HepG2 (cell line): ENCODE data around the gene VWA7. TPM values are rescaled to one million over a fixed set of nuclear protein-coding genes. Genes with fewer than 3 reads are reported as not detected.

Experiments
- ATF7-NPFF ChIP-seq: sonication (generic); formaldehyde crosslinking; IDR thresholded peaks from 2 replicates; pipeline ENCODE4 v1.8.1; 2023; ENCODE audit warnings: mild to moderate bottlenecking, low read depth, missing genetic modification reagents, moderate library complexity
- EEA1 ChIP-seq: sonication (generic); formaldehyde crosslinking; IDR thresholded peaks from 2 replicates; pipeline ENCODE4 v1.5.1; 2020; ENCODE audit warnings: mild to moderate bottlenecking, missing genetic modification reagents, borderline replicate concordance
- HIC2 ChIP-seq: sonication (generic); formaldehyde crosslinking; IDR thresholded peaks from 2 replicates; pipeline ENCODE4 v1.9.0; 2022; ENCODE audit warnings: low read depth, missing genetic modification reagents
- HNF1B ChIP-seq: sonication (generic); formaldehyde crosslinking; IDR thresholded peaks from 2 replicates; pipeline ENCODE4 v1.5.1; 2020; ENCODE audit warnings: mild to moderate bottlenecking, moderate library complexity, missing genetic modification reagents
- HNRNPL ChIP-seq: fragments of 200-400 bp; formaldehyde crosslinking; IDR thresholded peaks from 2 replicates; pipeline ENCODE4 v1.6.1; 2017; ENCODE audit warnings: mild to moderate bottlenecking, low read depth, low read length
- UBTF ChIP-seq: sonication (generic); formaldehyde crosslinking; IDR thresholded peaks from 2 replicates; pipeline ENCODE4 v1.4.0; 2020; ENCODE audit warnings: mild to moderate bottlenecking, missing genetic modification reagents
- ZBTB7A ChIP-seq: sonication (generic); formaldehyde crosslinking; IDR thresholded peaks from 2 replicates; pipeline ENCODE4 v1.8.0; 2022; ENCODE audit warnings: mild to moderate bottlenecking, missing genetic modification reagents
- ZFX ChIP-seq: sonication (generic); formaldehyde crosslinking; IDR thresholded peaks from 2 replicates; pipeline ENCODE4 v1.4.0; 2020; ENCODE audit warnings: mild to moderate bottlenecking, low read depth, missing genetic modification reagents, moderate library complexity
- ZNF510 ChIP-seq: sonication (generic); formaldehyde crosslinking; IDR thresholded peaks from 2 replicates; pipeline ENCODE4 v1.4.0; 2020; ENCODE audit warnings: low read depth, mild to moderate bottlenecking, missing genetic modification reagents
- ZNF619 ChIP-seq: sonication (generic); formaldehyde crosslinking; IDR thresholded peaks from 2 replicates; pipeline ENCODE4 v1.4.0; 2020; ENCODE audit warnings: mild to moderate bottlenecking, missing genetic modification reagents
- polyA plus RNA-seq, 8 experiments: library from polyadenylated mRNA; depleted of rRNA in 3 of 8; stranded (reverse) in 7 of 8; unstranded in 1 of 8; fragments of >200 nt; fragmentation: Illumina TruSeq in 4 of 8; extraction: Trizol in 4 of 8; gene quantifications; 2 replicates each; pipeline versions ENCODE4 v1.2.1 to v1.2.3, GENCODE V29; 2011 to 2016; ENCODE audit warnings: low read depth in 4 of 8, missing spikeins in 1 of 8, mixed read lengths in 1 of 8; ENCODE audit not compliant: insufficient read depth in 1 of 8
- total RNA-seq, 5 experiments: library from RNA; depleted of rRNA; stranded (reverse); fragments of >200 nt; fragmentation: Illumina TruSeq; extraction: Trizol; gene quantifications; 2 replicates each; pipeline ENCODE4 v1.2.3, GENCODE V29; 2016; ENCODE audit warnings: low read depth in 1 of 5
- TF ChIP-seq, protein P1 (sequence below): sonication (generic); formaldehyde crosslinking; IDR thresholded peaks from 2 replicates; pipeline ENCODE4 v1.4.0; 2020; ENCODE audit warnings: mild to moderate bottlenecking, missing genetic modification reagents

VWA7 gene
- total and polyA plus RNA-seq, 2 of the 13 experiments (the other 11 are each of a cell fraction or from before 2014, with no cell fraction given) = 0.86 to 3.3 TPM

DNA sequence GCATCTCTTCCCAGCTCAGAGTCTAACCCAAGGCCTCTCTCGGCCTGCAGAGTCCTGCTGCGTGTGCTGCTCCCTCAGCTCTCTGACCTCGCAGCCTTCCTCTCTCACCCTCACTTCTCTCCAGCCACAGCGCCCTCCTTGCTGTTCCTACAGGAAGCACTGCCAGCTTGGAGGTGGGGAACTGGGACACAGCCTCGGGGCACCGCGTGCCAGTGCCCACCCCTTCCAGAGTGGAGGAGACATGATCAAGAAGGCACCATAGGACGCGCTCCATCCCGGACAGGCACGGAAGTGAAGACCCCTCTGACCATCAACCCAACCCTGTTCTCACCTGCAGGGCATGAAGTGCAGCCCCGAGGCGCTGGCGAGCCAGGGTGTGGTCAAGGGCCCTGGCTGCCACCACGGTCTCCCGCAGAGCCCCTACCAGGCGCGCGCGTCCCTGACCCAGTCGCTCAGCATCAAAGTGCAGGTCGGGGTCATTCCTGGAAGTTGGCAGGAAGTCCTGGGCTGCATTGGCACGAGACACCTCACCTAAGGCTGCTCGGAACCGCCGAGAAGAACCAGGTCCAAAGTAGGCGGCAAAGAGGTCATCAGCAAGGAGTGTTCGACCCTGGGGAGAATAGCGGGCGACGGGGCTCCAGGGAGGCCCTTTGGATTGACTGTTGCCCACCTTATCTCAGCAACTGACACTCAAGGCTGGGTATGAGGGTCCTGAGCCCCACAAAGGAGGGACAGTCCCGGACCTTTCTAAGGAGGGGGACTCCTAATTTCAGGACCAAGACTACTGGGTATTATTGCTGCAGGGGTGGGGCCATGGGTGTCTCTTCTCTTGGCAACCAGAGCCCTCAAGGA is 1.3 kb downstream of the VWA7 start (continued):
- TF ChIP-seq UBTF = peak; percentile 27; the same call in 1 of the 2 replicates
- 0 out of 2 replicates have a peak, but pooled peaks have one; percentile 45 for TF ChIP-seq ZNF510
- TF ChIP-seq ZBTB7A (CRISPR knock-in tag) = peak; percentile 56
- TF ChIP-seq ATF7-NPFF (CRISPR knock-in tag) = 0 out of 2 replicates have a peak, but pooled peaks have one; percentile 33
- TF ChIP-seq EEA1 (CRISPR knock-in tag) = no peak
- TF ChIP-seq HNRNPL = peak; percentile 96
- peak; percentile 16; the same call in 1 of the 2 replicates for TF ChIP-seq HNF1B (CRISPR knock-in tag)
- TF ChIP-seq, protein P1, sequence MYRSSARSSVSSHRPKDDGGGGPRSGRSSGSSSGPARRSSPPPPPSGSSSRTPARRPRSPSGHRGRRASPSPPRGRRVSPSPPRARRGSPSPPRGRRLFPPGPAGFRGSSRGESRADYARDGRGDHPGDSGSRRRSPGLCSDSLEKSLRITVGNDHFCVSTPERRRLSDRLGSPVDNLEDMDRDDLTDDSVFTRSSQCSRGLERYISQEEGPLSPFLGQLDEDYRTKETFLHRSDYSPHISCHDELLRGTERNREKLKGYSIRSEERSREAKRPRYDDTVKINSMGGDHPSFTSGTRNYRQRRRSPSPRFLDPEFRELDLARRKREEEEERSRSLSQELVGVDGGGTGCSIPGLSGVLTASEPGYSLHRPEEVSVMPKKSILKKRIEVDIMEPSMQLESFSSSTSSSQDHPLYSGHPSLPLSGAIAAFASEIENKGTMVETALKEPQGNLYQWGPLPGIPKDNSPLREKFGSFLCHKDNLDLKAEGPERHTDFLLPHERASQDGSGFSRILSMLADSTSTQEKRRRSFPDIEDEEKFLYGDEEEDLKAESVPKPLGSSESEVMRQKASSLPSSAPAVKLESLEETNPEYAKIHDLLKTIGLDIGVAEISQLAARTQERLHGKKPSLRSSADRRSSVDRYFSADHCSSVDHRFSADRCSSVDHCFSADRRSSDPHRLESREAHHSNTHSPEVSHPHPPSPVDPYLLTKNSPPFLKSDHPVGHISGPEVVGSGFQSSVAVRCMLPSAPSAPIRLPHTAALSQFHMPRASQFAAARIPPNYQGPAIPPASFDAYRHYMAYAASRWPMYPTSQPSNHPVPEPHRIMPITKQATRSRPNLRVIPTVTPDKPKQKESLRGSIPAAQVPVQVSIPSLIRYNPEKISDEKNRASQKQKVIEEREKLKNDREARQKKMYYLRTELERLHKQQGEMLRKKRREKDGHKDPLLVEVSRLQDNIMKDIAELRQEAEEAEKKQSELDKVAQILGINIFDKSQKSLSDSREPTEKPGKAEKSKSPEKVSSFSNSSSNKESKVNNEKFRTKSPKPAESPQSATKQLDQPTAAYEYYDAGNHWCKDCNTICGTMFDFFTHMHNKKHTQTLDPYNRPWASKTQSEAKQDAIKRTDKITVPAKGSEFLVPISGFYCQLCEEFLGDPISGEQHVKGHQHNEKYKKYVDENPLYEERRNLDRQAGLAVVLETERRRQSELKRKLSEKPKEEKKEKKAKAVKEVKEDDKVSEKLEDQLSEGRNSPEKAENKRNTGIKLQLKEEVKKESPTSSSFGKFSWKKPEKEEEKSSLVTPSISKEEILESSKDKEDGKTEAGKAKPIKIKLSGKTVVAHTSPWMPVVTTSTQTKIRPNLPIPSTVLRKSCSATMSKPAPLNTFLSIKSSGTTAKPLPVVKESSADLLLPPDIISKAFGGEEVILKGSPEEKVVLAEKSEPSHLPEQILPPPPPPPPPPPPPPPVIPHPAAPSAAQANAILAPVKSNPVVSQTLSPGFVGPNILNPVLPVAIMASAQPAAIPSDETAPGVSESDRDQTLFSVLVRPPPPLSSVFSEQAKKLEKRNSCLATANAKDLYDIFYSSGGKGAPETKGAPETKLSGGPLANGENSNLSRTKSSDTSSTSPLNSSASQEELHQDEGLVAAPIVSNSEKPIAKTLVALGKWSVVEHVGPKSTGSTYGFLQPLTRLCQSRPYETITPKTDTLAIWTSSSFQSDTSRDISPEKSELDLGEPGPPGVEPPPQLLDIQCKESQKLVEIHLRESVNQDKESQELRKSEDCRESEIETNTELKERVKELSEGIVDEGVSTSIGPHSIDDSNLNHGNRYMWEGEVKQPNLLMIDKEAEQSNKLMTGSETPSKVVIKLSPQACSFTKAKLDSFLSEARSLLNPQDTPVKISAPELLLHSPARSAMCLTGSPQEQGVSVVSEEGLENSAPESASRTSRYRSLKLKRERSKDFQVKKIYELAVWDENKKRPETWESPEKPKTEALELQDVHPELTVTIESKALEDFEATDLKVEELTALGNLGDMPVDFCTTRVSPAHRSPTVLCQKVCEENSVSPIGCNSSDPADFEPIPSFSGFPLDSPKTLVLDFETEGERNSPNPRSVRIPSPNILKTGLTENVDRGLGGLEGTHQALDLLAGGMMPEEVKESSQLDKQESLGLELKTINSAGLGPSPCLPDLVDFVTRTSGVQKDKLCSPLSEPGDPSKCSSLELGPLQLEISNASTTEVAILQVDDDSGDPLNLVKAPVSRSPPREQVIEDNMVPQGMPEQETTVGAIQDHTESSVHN (CRISPR knock-in tag) = 0 out of 2 replicates have a peak, but pooled peaks have one; percentile 30
- peak; percentile 76 for TF ChIP-seq HIC2 (CRISPR knock-in tag)
- peak; percentile 26; the same call in 1 of the 2 replicates for TF ChIP-seq ZFX (CRISPR knock-in tag)
- 0 out of 2 replicates have a peak, but pooled peaks have one; percentile 53 for TF ChIP-seq ZNF619 (CRISPR knock-in tag)
